Measurements from ENCODE around the gene TXNDC16.

TXNDC16 gene

GRCh38 chr14:52391881-52392615, 160.3 kb downstream of the TXNDC16 start:
- DNase-seq (ENCODE audit: low read depth): peak; percentile 71
